DMS114 treated with DMSO at 0.1 percent for 48 hours (cell line): Measurements from ENCODE around the gene PTTG1IP.
"Not testable (repeated sequence)": the region's sequence is repeated elsewhere in the genome, so short reads cannot be mapped to it uniquely, and the experiment has no call there.

Experiments used
- DNase-seq: peaks from one replicate; lab custom pipeline; 2025; ENCODE audit not compliant: unreplicated experiment; lab: John Stamatoyannopoulos, UW

The PTTG1IP gene

DNA sequence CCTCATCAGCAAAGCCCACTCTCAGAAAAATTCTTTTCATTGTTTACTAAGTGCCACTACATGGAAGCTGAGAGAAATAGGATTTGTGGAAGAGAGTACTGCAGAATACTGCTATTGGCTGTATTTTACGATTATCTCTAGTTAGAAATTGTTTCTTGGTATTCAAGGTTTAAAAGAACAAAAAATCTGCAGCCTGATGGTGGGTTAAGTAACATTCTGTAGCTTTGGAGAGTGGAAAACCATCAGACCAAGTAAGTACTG, 27.3 kb downstream of the PTTG1IP start:
- no peak for DNase-seq

DNA sequence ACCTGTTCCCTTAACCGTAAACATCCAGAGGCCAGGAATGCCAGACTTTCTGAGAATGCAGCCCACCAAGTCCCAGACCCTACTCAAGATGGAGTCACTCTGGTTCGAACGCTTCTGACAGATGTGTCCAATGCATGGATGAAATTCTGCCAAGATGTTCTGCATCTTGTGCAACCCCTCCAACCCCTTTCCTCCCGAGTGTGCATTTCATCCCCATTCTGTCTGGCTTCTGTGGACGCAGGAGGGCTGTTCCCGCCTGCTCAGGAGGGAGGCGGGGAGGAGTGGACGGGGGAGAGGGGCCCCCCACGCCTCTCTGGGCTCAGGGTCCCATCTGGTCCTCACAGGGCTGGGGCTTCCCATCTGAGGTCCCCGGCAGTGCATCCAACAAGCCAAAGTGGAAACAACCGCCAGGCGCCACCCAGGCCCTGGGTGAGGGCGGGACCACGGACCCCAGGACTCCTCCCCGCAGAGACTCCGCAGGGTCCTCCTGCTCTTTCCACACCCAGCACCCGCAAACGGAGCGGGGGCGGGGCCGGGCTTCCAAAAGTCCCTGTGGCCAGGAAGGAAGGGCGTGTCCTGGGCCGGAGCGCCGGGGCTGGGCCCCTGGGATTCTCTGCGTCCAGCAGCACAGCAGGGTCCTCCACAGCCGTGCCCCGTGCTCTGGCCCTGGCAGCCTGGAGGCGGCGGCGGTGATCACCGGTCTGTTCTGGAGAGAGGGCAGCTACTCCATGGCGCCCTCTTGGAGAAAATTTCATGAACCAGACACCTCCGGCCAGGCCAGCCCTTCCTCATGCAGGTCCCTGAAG, 27.9 kb downstream of the PTTG1IP start:
- DNase-seq, result no peak

DNA sequence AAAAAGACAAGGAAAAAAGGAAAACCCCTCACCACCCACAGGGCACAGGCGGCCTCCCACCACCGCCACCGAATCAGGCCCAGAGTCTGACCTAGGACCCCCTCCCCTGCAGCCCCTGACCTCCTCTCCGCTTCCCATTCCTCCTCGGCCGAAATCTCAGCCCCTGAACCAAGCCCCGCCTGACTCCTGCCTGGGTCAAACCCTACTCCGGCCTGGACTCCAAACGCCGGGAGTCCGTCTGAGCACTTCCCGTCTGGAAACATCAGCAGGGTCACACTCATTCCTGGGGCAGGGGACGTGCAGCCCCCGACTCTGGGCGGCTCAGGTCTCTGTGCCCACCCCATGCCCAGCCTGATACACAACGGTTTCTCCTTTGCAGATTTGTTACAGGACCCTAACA, 29.2 kb downstream of the PTTG1IP start:
- DNase-seq, result no peak

DNA sequence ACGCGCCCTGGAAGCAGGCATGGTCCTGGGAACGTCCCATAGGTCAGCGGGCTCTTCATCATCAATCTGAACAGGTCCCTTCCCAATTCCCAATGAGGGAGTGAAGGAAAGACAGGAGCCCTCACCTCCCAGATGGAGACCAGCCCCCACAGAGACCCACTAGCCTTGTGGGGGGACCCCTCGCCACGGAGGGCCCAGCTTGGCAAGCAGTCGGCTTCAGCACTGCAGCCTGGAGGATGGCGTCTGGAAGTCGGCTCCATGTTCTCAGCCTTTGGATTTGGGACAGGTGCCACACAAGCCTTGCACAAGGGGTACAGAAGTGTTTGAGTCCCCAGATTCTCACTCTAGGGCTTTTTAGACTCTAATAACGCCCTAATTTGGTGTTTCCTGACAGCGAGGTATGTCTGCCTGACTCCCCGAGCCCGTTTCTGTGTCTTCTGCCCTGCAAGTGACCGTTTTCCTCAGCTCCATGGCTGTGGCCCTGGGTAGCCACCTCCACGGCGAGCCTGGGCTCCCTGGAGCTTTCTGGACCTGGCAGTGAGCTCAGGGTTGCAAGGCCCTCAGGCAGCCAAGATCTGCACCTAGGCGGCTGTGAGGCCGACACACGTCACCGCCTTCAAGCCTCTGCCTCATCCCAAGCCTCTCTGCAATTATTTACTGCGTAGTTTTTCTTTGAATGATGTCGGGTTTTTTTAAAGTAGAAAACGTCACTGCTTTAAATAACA, 30.6 kb downstream of the PTTG1IP start:
- DNase-seq, result no peak

DNA sequence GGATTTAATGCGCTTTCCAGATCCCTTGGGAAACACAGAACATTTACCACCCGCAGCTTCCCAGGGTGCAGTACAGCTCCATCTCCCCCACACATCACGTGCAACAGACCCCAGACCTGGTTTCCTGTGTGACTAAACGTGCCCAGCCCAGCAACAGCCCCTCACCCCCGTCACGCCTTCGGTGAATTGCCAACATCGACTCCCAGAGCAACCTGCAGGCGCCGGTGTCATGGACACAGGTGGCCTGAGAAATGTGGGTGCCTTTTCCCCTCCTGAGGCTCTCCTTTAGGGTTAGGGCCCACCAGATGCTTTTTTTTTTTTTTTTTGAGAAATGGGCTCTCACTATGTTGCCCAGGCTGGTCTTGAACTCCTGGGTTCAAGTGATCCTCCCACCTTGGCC, 31.4 kb downstream of the PTTG1IP start:
- no peak for DNase-seq

DNA sequence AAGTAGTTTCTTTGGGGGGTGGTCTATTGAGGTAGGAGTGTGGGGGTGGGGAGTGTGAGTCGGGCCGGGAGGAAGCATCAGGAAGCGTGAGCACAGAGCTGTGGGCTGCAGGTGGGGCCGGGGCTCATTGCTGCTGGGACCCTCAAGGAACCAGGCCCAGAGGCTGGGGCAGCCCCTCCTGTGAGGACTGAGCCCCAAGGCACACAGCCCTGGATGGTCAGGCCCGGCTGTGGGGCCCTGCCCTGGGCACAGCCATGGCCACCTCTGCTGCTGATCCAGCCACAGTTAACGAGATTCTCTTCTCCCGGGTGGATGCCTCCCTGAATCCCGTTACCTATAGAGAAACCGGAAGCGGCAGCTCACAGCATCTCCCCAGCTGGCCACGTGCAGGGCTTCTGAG, 32.7 kb downstream of the PTTG1IP start:
- DNase-seq, result no peak

DNA sequence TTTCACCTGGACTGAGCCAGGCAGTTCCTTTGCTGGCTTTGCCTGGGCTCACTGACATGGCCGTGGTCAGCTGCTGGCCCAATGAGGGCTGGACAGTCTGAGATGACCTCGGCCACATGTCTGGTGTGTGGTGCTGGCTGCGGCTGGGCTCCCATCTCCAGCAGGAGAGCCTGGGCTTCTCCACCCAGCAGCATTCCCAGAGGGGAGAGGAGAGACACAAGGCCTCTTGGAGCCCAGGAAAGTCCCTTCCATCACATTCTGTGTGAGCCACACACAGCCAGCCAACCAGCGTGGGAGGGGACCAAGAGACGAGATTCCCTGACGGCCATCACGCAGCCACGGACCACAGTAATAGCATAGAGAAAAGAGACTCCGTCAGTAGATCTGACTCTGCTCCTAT, 34.5 kb downstream of the PTTG1IP start:
- no peak for DNase-seq

DNA sequence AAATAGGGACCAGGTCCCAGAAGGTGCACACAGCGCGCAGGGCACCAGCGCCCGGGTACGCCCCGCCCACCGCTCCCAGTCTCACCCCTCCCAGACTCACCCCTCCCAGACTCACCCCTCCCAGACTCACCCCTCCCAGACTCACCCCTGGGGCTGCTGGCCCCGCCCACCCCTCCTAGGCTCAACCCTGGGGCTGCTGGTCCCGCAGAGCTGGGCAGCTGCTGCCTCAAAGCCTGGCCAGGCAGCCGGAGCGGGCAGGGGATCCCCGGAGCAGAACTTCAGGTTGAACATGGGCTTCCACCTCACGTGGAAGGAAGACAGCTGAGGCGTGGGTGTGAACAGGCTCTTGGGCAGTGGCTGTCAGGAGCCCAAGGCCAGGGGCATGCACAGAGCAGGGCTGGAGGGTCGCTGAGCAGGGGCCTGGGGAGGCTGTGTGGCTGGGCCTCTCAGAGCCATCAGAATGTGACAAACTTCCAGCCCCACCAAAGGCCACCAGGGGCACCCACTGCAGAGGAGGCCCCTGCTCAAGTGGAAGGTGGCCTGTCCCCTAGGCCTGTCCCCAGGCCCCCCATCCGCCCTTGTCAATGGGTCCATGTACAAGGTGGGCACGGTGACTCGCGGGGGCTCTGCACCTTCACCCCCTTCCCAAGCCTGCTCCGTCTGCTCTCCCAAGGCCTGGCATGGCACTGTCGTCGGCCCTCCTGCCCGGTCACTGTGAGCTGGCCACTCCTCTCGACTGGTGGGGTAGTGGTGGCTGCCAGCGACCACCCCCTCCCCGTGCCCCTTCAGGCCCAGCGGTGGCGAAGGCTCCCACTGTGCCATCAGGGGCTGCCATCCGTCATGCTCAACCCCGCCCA, 35.2 kb downstream of the PTTG1IP start:
- no peak for DNase-seq

DNA sequence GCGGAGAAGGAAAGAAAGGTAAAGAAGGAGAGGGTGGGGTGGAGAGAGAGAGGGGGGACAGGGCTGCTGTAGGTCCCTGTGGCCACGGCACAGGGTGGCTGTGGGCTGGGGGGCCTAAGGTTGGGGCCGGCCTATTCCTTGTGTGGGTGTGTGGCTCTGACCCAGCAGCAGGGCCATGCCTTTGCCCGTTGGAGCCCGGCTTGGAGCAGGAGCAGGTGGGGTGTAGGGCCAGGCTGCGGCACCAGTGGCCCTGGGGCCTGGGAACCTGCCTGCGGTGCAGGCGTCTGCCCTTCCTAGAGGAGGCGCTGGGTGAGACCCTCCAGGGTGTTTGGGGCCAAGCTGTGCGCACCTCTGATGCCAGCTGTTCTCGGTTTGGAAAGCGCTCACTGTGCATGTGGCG, 36.0 kb downstream of the PTTG1IP start:
- DNase-seq, result no peak

DNA sequence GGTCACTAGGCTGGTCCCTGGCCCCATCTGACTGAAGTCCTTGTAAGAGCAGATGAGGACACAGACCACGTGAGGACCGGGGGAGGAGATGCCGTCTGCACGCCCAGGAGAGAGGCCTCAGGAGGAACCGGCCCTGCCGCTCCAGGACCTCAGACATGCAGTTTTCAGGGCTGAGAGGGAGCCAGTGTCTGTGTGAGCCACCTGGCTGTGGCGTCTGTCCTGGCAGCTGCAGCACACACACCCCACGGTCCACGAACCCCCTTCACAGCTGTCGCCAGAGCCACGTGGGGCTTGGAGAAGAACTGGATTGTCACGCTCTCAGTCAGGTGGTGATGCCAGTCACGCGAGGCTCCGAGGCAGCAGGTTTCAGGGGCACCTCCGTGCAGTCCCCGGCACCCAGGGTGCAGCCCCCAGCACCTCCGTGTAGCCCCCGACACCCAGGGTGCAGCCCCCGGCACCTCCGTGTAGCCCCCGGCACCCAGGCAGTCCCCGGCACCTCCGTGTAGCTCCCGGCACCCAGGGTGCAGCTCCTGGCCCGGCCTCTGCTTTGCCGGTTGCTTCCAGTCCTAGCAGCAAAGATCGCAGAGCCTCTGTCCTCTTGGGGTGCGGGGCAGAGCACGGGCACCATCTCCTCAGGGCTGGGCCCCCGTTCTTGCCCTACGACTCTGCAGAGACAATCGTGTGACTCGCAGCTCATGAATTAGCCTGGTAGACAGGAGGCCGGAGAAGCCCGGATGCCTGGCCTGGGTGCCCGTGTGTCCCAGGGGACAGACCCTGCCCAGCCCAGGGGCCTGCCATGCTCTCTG, 36.6 kb downstream of the PTTG1IP start:
- DNase-seq, result no peak

DNA sequence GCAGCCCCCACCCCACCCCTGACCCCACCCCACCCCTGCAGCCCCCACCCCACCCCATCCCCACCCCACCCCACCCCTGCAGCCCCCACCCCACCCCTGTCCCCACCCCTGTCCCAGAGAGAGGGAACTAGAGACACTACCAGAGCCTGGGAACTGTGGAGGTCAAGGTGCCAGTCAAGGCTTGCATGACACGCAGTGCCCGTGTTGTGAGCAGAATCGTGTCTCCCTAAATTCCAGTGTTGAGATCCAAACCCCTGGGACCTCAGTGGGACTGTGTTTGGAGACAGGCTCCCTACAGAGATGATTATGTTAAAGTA, 37.2 kb downstream of the PTTG1IP start:
- DNase-seq, result no peak

DNA sequence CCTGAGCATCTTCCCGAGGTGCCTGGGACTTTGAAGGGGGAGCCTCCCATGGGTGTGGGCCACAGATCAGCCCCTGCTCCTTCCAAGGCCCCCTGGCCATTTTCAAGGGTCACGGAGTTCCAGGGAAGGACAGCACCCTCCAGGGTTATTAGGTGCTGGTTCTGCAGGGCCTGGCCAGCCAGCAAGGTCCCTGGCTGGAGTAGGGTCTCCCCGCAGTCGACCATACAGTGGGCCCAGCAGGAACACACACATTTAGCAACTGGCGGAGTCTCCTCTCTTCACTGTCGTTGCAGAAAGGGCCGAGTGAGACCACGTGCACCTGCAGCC, 37.9 kb downstream of the PTTG1IP start:
- DNase-seq, result no peak

DNA sequence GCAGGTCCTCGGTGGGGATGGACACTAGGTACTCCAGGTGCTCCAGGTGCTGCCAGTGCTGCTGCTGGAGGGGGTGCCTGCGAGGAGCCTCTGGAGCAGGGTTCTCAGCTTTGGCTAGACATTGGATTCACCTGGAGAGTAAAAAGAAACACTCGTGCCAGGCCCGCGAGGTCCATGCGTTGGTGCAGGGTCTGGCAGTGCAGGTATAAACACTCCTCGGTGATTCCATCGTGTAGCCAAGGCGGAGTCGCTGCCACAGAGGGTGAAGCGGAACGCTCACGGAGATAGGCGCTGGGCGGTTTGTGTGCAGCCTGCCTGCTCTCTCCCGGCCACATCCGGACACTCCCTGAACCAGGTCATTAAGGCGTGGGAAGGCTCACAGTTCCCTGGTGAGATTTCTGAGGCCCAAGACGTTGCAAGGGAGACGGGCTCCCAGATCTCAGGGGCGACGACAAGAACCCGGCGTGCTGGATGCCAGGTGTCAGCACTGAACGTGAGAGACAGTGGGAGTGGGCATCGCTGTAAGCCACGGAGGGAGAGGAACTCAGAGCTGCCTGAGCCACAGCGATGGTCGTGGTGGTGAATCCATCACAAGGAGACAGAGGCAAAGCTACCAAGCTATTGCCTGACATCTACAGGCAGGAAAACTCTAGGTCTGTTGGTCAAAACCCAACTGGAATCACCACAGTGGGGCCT, 38.4 kb downstream of the PTTG1IP start:
- no peak for DNase-seq

DNA sequence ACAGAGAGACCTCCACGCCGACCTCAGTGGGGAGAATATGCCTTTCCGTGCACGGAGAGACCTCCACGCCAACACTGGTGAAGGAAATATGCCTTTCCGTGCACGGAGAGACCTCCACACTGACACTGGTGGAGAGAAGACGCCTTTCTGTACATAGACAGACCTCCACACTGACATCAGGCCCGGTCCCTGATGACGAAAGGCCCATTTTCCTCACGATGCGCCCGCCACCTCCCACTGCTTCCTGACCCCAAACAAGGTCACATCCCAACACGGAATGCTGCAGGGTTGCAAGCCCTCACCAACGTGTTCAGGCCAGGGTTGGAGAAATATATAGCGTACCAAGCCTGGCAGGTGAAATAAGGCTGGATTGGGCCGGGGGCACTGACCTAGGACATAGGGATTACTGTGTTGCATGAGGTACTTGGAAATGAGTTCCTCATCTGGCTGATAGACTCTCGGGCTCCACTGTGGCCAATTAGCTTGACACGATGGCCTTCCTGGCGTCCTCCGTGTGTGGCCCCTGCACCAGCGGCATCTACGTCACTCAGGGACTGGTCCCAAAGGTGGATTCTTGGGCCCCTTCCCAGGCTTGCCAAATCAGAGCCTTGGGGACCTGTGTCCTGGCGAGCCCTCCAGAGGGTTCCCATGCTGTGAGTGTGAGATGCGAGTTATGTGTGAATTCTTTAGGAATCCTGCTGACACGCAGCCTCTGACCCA, 39.1 kb downstream of the PTTG1IP start:
- no peak for DNase-seq

DNA sequence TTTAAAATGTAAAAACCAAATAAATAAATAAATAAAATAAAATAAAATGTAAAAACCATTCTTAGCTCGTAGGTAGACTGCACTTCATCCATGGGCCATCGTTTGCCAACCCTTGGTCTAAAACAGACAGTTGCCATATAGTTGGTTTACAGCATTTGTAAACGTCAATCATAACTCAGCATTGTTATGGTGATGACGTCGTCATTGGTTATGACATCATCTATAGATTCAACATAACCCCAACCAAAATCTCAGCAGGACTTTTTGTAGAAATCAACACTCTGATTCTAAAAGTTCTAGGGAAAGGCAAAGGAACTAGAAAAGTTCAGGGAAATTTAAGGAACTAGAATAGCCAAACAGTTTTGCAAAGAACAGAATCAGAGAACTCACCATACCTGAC, 39.8 kb downstream of the PTTG1IP start:
- no peak for DNase-seq

DNA sequence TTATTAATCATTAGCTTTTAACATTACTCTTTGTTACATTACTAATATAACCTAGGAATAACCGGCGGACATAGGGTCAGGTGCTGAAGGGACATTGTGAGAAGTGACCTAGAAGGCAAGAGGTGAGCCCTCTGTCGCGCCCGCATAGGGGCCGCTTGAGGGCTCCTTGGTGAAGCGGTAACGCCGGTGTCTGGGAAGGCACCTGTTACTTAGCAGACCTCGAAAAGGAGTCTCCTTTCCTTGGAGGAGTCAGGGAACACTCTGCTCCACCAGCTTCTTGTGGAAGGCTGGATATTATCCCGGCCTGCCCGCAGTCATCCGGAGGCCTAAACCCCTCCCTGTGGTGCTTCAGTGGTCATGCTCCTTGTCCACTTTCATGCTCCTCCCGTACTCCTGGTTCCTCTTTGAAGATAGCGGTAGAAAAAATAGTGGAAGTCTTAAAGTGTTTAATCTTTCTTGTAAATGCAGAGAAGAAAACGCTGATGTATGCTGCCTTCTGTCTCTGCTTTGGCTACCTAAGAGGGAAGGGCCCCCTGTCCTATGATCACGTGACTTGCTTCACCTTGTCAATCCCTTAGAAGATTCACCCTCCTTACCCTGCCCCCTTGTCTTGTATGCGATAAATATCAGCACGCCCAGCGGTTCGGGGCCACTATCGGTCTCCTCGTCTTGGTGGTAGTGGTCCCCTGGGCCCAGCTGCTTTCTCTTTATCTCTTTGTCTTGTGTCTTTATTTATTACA, 40.8 kb downstream of the PTTG1IP start:
- DNase-seq, result not testable (repeated sequence)

DNA sequence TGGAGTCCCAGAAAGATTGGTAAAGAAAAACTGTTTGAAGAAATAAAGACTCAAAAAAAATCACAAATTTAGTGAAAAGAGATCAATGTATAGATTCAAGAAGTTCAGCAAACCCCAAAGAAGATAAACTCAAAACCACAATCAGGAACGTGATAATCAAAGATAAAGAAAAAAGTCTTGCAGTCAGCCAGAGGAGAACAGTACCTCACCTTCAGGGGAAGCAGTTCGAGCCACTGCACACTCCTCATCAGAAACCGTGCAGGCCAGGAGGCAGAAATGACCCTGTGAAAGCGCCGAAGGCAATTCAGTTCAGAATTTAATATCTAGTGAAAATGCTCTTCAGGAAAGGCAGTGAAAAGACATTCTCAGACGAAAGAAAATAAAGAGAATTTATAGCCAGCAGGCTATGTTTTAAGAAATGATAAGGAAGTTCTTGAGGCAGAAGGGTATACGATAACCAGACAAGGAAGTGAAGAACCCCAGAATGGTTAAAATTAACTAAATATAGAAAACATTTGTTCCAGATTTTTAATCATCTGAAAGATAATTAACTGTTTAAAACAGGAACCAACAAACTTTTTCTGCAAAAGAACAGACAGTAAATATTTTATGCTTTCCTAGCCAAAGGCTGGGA, 42.1 kb downstream of the PTTG1IP start:
- no peak for DNase-seq

DNA sequence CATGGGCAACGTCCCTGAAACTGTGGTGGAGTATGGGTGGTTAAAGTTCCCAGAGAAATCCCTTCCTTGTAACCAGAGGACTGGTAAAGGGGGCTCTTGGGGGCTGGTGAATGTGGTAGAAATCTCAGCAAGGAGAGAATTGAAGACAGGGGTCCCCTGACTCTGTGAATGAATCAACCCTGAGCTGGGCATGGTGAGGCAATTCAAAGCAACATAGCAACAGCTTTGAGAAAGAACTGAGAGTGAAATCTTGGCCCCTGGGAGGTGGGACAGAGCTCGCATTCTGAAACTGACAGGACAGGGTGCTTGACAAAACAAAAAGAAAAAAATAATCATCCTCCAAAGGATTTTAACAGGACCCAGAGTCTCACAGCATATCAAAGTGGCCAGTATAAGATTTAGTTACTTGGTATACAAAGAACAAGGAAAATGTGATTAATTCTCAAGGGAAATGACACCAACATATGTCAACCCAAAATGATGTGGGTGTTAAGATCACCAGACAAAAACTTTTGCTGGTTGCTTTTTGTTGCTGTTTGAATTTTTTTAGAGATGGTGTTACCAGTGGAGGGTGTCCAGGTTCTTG, 43.9 kb downstream of the PTTG1IP start:
- no peak for DNase-seq
